B cell (primary cell): Measurements from ENCODE around the gene B3GLCT. TPM values are rescaled to one million over a fixed set of nuclear protein-coding genes. Genes with fewer than 3 reads are reported as not detected.

Experiments
- ATAC-seq: fragments of 200-7000 bp; cut with Tn5 transposase; one replicate; pipeline ENCODE4 v1.10.0; 2021; ENCODE audit warnings: low read depth, mild to moderate bottlenecking, moderate number of reproducible peaks, moderate library complexity
- CTCF ChIA-PET: fragments of 350-600 bp; sonication (Branson Sonifier 250); formaldehyde crosslinking; loops from one replicate; lab custom pipeline; 2021; ENCODE audit warnings: antibody characterized with exemption, inconsistent platforms; lab: Charles Lee
- POLR2A ChIA-PET: fragments of 350-600 bp; sonication (Branson Sonifier 250); formaldehyde crosslinking; loops from one replicate; lab custom pipeline; 2021; ENCODE audit warnings: antibody characterized with exemption; lab: Charles Lee
- DNase-seq: peaks from one replicate; pipeline ENCODE4 v3.0.0; 2013
- H2AFZ ChIP-seq: 2 replicates; pipeline ENCODE4 v1.6.1; 2012; ENCODE audit warnings: mild to moderate bottlenecking, low read depth, low read length; ENCODE audit not compliant: insufficient read depth, poor library complexity, severe bottlenecking
- H3K27ac ChIP-seq, 2 donors: 1 replicate in 1 of 2; 2 replicates in 1 of 2; pipeline ENCODE4 v1.5.1; 2012 to 2013; ENCODE audit warnings: low read length in 2 of 2, mild to moderate bottlenecking in 2 of 2, moderate library complexity in 1 of 2
- H3K27me3 ChIP-seq, 4 experiments: fragments of 200-600 bp in 1 of 4; sonication (generic) in 1 of 4; replicated peaks in 1 of 4; 1 replicate in 2 of 4; 2 replicates in 2 of 4; pipeline versions ENCODE4 v1.6.1 to v1.7.0; 2013 to 2016; ENCODE audit warnings: low read length in 3 of 4, mild to moderate bottlenecking in 2 of 4, mixed read lengths in 1 of 4, moderate library complexity in 1 of 4; ENCODE audit not compliant: insufficient read depth in 4 of 4, control insufficient read depth in 3 of 4; ENCODE audit errors: control extremely low read depth in 1 of 4
- H3K36me3 ChIP-seq, 2 experiments: replicated peaks in 1 of 2; 1 replicate in 1 of 2; 2 replicates in 1 of 2; pipeline versions ENCODE4 v1.6.1 to v1.7.1; 2013; ENCODE audit warnings: low read length in 1 of 2; ENCODE audit not compliant: insufficient read depth in 2 of 2, control insufficient read depth in 1 of 2; ENCODE audit errors: control extremely low read depth in 1 of 2, extremely low read depth in 1 of 2
- H3K4me1 ChIP-seq, 2 donors: fragments of 200-600 bp in 1 of 2; sonication (generic) in 1 of 2; 1 replicate in 1 of 2; 2 replicates in 1 of 2; pipeline versions ENCODE4 v1.5.1 to v1.6.1; 2013 to 2017; ENCODE audit warnings: low read length in 2 of 2; ENCODE audit not compliant: control insufficient read depth in 2 of 2, insufficient read depth in 2 of 2
- H3K4me2 ChIP-seq: replicated peaks from 2 replicates; pipeline ENCODE3; 2012; ENCODE audit warnings: mild to moderate bottlenecking, low read depth, low read length; ENCODE audit not compliant: poor library complexity, severe bottlenecking
- H3K4me3 ChIP-seq, 5 experiments: fragments of 200-600 bp in 1 of 5; sonication (generic) in 1 of 5; 1 replicate in 3 of 5; 2 replicates in 2 of 5; pipeline versions ENCODE4 v1.5.1 to v1.7.0; 2011 to 2016; ENCODE audit warnings: low read length in 4 of 5, mild to moderate bottlenecking in 4 of 5, low read depth in 2 of 5, control low read depth in 1 of 5, moderate library complexity in 1 of 5; ENCODE audit not compliant: insufficient read depth in 1 of 5; ENCODE audit errors: control extremely low read depth in 1 of 5, extremely low read depth in 1 of 5
- H3K79me2 ChIP-seq: fragments of 200-600 bp; sonication (generic); one replicate; pipeline ENCODE4 v1.6.0; 2016; ENCODE audit warnings: low read length; ENCODE audit not compliant: control insufficient read depth, insufficient read depth
- H3K9ac ChIP-seq: fragments of 200-600 bp; sonication (generic); 2 replicates; pipeline ENCODE4 v1.6.1; 2017; ENCODE audit warnings: mild to moderate bottlenecking, low read length, moderate library complexity
- H3K9me3 ChIP-seq, 3 donors: one replicate each; pipeline versions ENCODE4 v1.6.1 to v1.7.1; 2013; ENCODE audit warnings: low read length in 2 of 3; ENCODE audit not compliant: control insufficient read depth in 2 of 3, insufficient read depth in 1 of 3; ENCODE audit errors: control extremely low read depth in 1 of 3
- H4K20me1 ChIP-seq: 2 replicates; pipeline ENCODE4 v1.6.0; 2012; ENCODE audit warnings: mild to moderate bottlenecking, low read length; ENCODE audit not compliant: insufficient read depth, control insufficient read depth, poor library complexity, severe bottlenecking
- H3K27ac Mint-ChIP-seq: one replicate; pipeline ENCODE4 v1.8.0; 2021; ENCODE audit warnings: mixed read lengths
- H3K27me3 Mint-ChIP-seq: one replicate; pipeline ENCODE4 v1.8.0; 2021; ENCODE audit warnings: mixed read lengths
- H3K4me1 Mint-ChIP-seq: one replicate; pipeline ENCODE4 v1.8.0; 2021; ENCODE audit warnings: mixed read lengths
- H3K4me3 Mint-ChIP-seq: one replicate; pipeline ENCODE4 v1.8.0; 2021; ENCODE audit warnings: mixed read lengths
- H3K9me3 Mint-ChIP-seq: one replicate; pipeline ENCODE4 v1.8.0; 2022; ENCODE audit warnings: mixed read lengths; ENCODE audit not compliant: insufficient read depth
- CTCF ChIP-seq: fragments of 200-600 bp; IDR thresholded peaks from one replicate; pipeline ENCODE4 v1.8.0; 2022; ENCODE audit warnings: antibody characterized with exemption, mild to moderate bottlenecking
- EZH2 ChIP-seq: IDR thresholded peaks from 2 replicates; pipeline ENCODE4 v1.6.1; 2012; ENCODE audit warnings: borderline replicate concordance, low read depth, mild to moderate bottlenecking, moderate library complexity, low read length; ENCODE audit not compliant: insufficient read depth, poor library complexity, severe bottlenecking
- WGBS: methylation state at CpG from one replicate; pipeline ENCODE4 v1.1.5; 2013; ENCODE audit warnings: missing lambda C conversion rate; ENCODE audit not compliant: insufficient coverage; 5-methylcytosine and 5-hydroxymethylcytosine counted together
- intact Hi-C: fragments of 100-400 bp; cut with micrococcal nuclease; formaldehyde crosslinking; loops from one replicate; pipeline ENCODE4 v1.10.0; 2022
- polyA plus RNA-seq: library from polyadenylated mRNA; depleted of rRNA; stranded (reverse); fragments of >200 nt; gene quantifications from 2 replicates; pipeline ENCODE4 v1.2.3, GENCODE V29; 2012
- total RNA-seq, 2 donors: library from RNA; stranded (reverse); fragments of 120-200 nt in 1 of 2; gene quantifications; 1 replicate in 1 of 2; 2 replicates in 1 of 2; pipeline versions ENCODE4 v1.2.3 to v1.2.4, GENCODE V29; 2013 to 2022

The B3GLCT gene
- total and polyA plus RNA-seq, 2 donors (not counting 1 experiment from before 2014, with no cell fraction given), result 1.4 to 6.2 TPM

DNA sequence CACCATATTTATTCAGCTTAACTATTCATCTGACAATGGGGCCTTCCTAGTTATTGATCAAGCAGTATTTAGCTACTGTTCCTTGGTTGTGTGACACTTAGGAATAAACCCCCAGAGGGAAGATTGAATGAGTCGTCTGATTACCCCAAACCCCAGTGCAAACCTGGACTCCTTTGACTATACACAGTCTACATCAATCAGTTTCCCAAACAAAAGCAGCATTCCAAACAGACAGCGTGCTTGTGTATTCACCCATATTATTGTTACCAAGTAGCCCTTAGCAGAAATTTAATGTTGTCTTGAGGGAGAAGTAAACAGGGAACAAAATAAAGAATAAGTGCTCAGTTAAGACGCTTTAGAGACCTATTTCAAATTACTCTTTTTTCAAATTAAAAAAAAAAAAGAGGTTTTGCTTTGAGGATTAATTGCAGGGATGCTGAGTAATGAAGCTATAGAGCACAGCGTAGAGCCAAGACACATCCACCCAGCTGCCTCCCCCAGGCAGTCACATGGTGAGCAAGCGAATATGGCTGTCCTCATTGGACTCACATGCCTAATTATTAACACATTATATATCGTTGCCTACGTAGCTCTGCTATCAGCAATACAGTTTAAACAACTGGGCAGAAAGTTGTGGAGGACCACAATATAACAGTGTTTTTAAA lies 14.7 kb upstream of the B3GLCT start:
- Histone ChIP-seq H3K79me2 (no peaks in the 10 kb centered on the region), H4K20me1 (no peaks in the 10 kb centered on the region), H3K36me3 (no peaks in the 10 kb centered on the region), H3K9ac (no peak overlapping the region), H2AFZ (no peak overlapping the region), H3K27ac (no peak overlapping the region), H3K27me3 (peaks cover 0 to 3% (median 0%) of the 10 kb centered on the region in 4 experiments), H3K4me1 (no peaks in the 10 kb centered on the region), H3K4me3 (no peak overlapping the region), H3K9me3 (no peaks in the 10 kb centered on the region), H3K4me2 (no peak overlapping the region)
- Mint-ChIP-seq H3K27ac (no peak overlapping the region), H3K27me3 (peaks cover 6% of the 10 kb centered on the region), H3K9me3 (no peaks in the 10 kb centered on the region), H3K4me3 (no peak overlapping the region), H3K4me1 (no peaks in the 10 kb centered on the region)
- CTCF ChIA-PET, result interaction anchor here (1.0 to 1.4 kb wide), 2 partner anchors 10 to 12 kb away, joined by 3 read pairs; no protein-coding TSS in a partner anchor
- ATAC-seq, result no peak
- intact Hi-C loops, result no loop called here
- POLR2A ChIA-PET, result no interaction called here
- no peak for DNase-seq
- TF ChIP-seq CTCF, result no peak
- TF ChIP-seq EZH2, result no peak
- WGBS, result 90% methylated on average over 2 of the region's 7 CpGs

- DNase-seq (no peak), ATAC-seq (no peak)
- H4K20me1 ChIP-seq, result no peaks in the 10 kb centered on the region
- peaks cover 0 to 3% (median 0%) of the 10 kb centered on the region in 4 experiments for H3K27me3 ChIP-seq
- TF ChIP-seq CTCF (no peak), EZH2 (no peak)
- H3K9me3 ChIP-seq, result no peaks in the 10 kb centered on the region
- Mint-ChIP-seq H3K9me3 (no peaks in the 10 kb centered on the region), H3K27me3 (peaks cover 6% of the 10 kb centered on the region), H3K4me1 (no peaks in the 10 kb centered on the region), H3K27ac (no peak overlapping the region), H3K4me3 (no peak overlapping the region)
- no peak overlapping the region for H3K27ac ChIP-seq
- H2AFZ ChIP-seq, result no peak overlapping the region
- no peaks in the 10 kb centered on the region for H3K36me3 ChIP-seq
- no peaks in the 10 kb centered on the region for H3K79me2 ChIP-seq
- H3K9ac ChIP-seq, result no peak overlapping the region
- intact Hi-C loops, result no loop called here
- no peak overlapping the region for H3K4me2 ChIP-seq
- no CpG with 5 or more reads among the region's 4 CpGs for WGBS
- H3K4me1 ChIP-seq, result no peaks in the 10 kb centered on the region
- no peak overlapping the region for H3K4me3 ChIP-seq
- ChIA-PET POLR2A (no interaction called here), CTCF (no interaction called here)
Measured at GRCh38 chr13:31191748-31192147, 8.0 kb upstream of the B3GLCT start.
